CD4-positive, alpha-beta T cell (primary cell): ENCODE measurements around the gene SPACA9. TPM values are rescaled to one million over a fixed set of nuclear protein-coding genes. Genes with fewer than 3 reads are reported as not detected.
A peak's percentile ranks its signal among the peaks of the same experiment; 100 is the strongest.

ENCODE experiments used
- ATAC-seq: fragments of 200-7000 bp; cut with Tn5 transposase; one replicate; pipeline ENCODE4 v1.10.0; 2022; ENCODE audit warnings: mild to moderate bottlenecking; ENCODE audit not compliant: poor library complexity
- CTCF ChIA-PET: fragments of 350-600 bp; sonication (Branson Sonifier 250); formaldehyde crosslinking; loops from one replicate; lab custom pipeline; 2021; ENCODE audit warnings: antibody characterized with exemption, inconsistent platforms; lab: Charles Lee
- POLR2A ChIA-PET: fragments of 350-600 bp; sonication (Branson Sonifier 250); formaldehyde crosslinking; loops from one replicate; lab custom pipeline; 2021; ENCODE audit warnings: antibody characterized with exemption, inconsistent platforms; lab: Charles Lee
- DNase-seq, 14 experiments: peaks; one replicate each; pipeline ENCODE4 v3.0.0-alpha.2; 2013 to 2020; ENCODE audit warnings: mixed read lengths in 2 of 14
- H3K27ac ChIP-seq, 2 donors: one replicate each; pipeline versions ENCODE4 v1.5.1 to v1.7.0; 2013; ENCODE audit warnings: low read length in 2 of 2, low read depth in 1 of 2, mild to moderate bottlenecking in 1 of 2
- H3K27me3 ChIP-seq, 2 experiments: 1 replicate in 1 of 2; 2 replicates in 1 of 2; pipeline versions ENCODE4 v1.6.1 to v1.7.0; 2013; ENCODE audit warnings: low read length in 2 of 2, control low read depth in 1 of 2, mild to moderate bottlenecking in 1 of 2, moderate library complexity in 1 of 2; ENCODE audit not compliant: insufficient read depth in 2 of 2, control insufficient read depth in 1 of 2
- H3K36me3 ChIP-seq: one replicate; pipeline ENCODE4 v1.6.1; 2013; ENCODE audit warnings: low read length, control low read depth; ENCODE audit not compliant: insufficient read depth
- H3K4me1 ChIP-seq: one replicate; pipeline ENCODE4 v1.6.1; 2013; ENCODE audit warnings: low read length, control low read depth; ENCODE audit not compliant: insufficient read depth
- H3K4me3 ChIP-seq: one replicate; pipeline ENCODE4 v1.5.1; 2013; ENCODE audit warnings: mild to moderate bottlenecking, low read length, moderate library complexity
- H3K9me3 ChIP-seq, 2 experiments: 1 replicate in 1 of 2; 2 replicates in 1 of 2; pipeline versions ENCODE4 v1.6.1 to v1.7.0; 2013; ENCODE audit warnings: low read length in 2 of 2, mild to moderate bottlenecking in 2 of 2, control low read depth in 1 of 2, moderate library complexity in 1 of 2; ENCODE audit not compliant: control insufficient read depth in 1 of 2, insufficient read depth in 1 of 2
- H3K27ac Mint-ChIP-seq: one replicate; pipeline ENCODE4 v1.8.0; 2020; ENCODE audit warnings: mixed read lengths
- H3K27me3 Mint-ChIP-seq: one replicate; pipeline ENCODE4 v1.8.0; 2021; ENCODE audit warnings: mixed read lengths
- H3K36me3 Mint-ChIP-seq: one replicate; pipeline ENCODE4 v1.8.0; 2021; ENCODE audit warnings: low read depth, mixed read lengths
- H3K4me1 Mint-ChIP-seq: one replicate; pipeline ENCODE4 v1.8.0; 2021; ENCODE audit warnings: low read depth, mixed read lengths
- H3K4me3 Mint-ChIP-seq: one replicate; pipeline ENCODE4 v1.8.0; 2020; ENCODE audit warnings: mild to moderate bottlenecking, mixed read lengths
- H3K9me3 Mint-ChIP-seq: one replicate; pipeline ENCODE4 v1.8.0; 2020; ENCODE audit warnings: mixed read lengths
- intact Hi-C, 2 experiments: fragments of 100-400 bp; cut with DNase I in 1 of 2; cut with micrococcal nuclease in 1 of 2; formaldehyde crosslinking; loops; one replicate each; pipeline versions ENCODE4 v1.15.1 to v1.9.0; 2023 to 2025; cut with DNase I, micrococcal nuclease
- polyA plus RNA-seq, 2 donors: library from polyadenylated mRNA; unstranded; fragments of 120-200 nt; gene quantifications; one replicate each; pipeline ENCODE4 v1.2.1, GENCODE V29; 2013
- total RNA-seq, 174 experiments: library from RNA in 2 of 174; stranded (reverse) in 2 of 174; gene quantifications; one replicate each; pipeline ENCODE4 v1.2.3 and lab custom pipeline; 2021 to 2026
- TF ChIP-seq, protein P1 (sequence below): fragments of 200-600 bp; IDR thresholded peaks from one replicate; pipeline ENCODE4 v1.8.0; 2022; ENCODE audit warnings: antibody characterized with exemption, mild to moderate bottlenecking

SPACA9 gene
- total RNA-seq (under 1 TPM; 0.52 to 0.92 TPM), total RNA-seq (lab: John Stamatoyannopoulos, UW) (0.16 to 3.7 (median 1.5) reads per million in 172 experiments)
- polyA plus RNA-seq (2013, experiment 1 of 2): 1.1 TPM
- polyA plus RNA-seq (2013, experiment 2 of 2): 1.1 TPM

DNA sequence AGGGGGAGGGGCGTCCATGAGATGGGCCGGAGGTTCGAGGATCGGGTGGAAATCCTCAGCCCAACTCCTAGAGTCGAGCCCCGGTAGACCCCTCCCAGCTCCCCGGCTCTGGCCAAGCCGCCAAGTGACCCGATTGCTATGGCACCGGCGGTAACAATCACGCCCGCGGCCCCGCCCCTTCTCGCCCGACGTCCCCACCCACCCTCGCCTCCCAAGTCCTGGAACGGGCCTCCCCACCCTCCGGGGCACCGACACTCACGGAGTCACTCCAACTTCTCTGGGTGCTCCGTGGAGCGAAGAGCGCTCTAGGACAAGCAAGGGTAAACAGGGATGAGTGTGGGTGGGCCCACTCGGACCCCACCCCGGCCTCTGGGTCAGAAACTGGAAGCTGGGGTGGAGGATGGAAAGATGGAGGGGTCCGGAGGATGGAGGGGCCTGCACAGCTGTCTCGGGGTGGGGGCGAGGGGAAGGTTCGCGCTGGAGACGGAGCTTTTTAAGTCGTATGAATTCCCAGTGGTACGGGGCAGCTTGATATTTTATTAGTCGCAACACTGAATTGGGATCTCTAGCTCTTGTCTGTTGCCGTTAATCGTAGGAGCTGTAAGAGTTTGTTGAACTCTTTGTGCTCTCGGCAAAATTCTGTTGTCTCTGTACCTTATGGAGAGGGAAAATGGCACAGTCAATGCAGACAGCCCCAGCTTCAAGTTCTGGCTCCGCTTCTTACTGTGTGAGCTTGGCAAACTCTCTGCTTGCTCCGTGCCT lies at the start of gene SPACA9:
Gene SPACA9, plus strand, starts transcription at position 204 of the 762 bp plus-strand sequence. CDS start 5,050 bp downstream, outside the sequence.
- DNase-seq (peak in 8 of 14 experiments; percentile 5 to 57 (median 26)), ATAC-seq (peak; percentile 28)
- H3K27ac ChIP-seq: peak within 1 kb of the TSS in 1 of 2 donors; percentile 44
- POLR2A ChIA-PET: interaction anchor here (0.6 to 1.4 kb wide), 2 partner anchors 23 to 30 kb away, joined by 3 read pairs; no protein-coding TSS in a partner anchor
- CTCF ChIA-PET: interaction anchor here (0.8 to 1.8 kb wide), 2 partner anchors 23 to 799 kb away, joined by 3 to 7 read pairs; partner anchors contain the start of gene MED27
- peaks cover 5% of the 10 kb centered on the region for H3K36me3 Mint-ChIP-seq
- H3K27ac Mint-ChIP-seq: peak within 1 kb of the TSS; percentile 90
- no peaks in the 10 kb centered on the region for H3K36me3 ChIP-seq
- peak within 1 kb of the TSS; percentile 93 for H3K4me3 Mint-ChIP-seq
- H3K27me3 Mint-ChIP-seq: no peaks in the 10 kb centered on the region
- no peaks in the 10 kb centered on the region for H3K27me3 ChIP-seq
- intact Hi-C loops: loop anchor here in 1 of 2 experiments (1.0 to 5.0 kb wide), 4 partner anchors 66 to 800 kb away; partner anchors contain the start of genes GTF3C4, GTF3C5, MED27 and TSC1
- peaks cover 20% of the 10 kb centered on the region for H3K4me1 ChIP-seq
- H3K4me3 ChIP-seq: peak within 1 kb of the TSS; percentile 98
- no peaks in the 10 kb centered on the region for H3K9me3 Mint-ChIP-seq
- H3K4me1 Mint-ChIP-seq: peaks cover 13% of the 10 kb centered on the region
- H3K9me3 ChIP-seq: no peaks in the 10 kb centered on the region
- TF ChIP-seq, protein P1, sequence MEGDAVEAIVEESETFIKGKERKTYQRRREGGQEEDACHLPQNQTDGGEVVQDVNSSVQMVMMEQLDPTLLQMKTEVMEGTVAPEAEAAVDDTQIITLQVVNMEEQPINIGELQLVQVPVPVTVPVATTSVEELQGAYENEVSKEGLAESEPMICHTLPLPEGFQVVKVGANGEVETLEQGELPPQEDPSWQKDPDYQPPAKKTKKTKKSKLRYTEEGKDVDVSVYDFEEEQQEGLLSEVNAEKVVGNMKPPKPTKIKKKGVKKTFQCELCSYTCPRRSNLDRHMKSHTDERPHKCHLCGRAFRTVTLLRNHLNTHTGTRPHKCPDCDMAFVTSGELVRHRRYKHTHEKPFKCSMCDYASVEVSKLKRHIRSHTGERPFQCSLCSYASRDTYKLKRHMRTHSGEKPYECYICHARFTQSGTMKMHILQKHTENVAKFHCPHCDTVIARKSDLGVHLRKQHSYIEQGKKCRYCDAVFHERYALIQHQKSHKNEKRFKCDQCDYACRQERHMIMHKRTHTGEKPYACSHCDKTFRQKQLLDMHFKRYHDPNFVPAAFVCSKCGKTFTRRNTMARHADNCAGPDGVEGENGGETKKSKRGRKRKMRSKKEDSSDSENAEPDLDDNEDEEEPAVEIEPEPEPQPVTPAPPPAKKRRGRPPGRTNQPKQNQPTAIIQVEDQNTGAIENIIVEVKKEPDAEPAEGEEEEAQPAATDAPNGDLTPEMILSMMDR: no peak

DNA sequence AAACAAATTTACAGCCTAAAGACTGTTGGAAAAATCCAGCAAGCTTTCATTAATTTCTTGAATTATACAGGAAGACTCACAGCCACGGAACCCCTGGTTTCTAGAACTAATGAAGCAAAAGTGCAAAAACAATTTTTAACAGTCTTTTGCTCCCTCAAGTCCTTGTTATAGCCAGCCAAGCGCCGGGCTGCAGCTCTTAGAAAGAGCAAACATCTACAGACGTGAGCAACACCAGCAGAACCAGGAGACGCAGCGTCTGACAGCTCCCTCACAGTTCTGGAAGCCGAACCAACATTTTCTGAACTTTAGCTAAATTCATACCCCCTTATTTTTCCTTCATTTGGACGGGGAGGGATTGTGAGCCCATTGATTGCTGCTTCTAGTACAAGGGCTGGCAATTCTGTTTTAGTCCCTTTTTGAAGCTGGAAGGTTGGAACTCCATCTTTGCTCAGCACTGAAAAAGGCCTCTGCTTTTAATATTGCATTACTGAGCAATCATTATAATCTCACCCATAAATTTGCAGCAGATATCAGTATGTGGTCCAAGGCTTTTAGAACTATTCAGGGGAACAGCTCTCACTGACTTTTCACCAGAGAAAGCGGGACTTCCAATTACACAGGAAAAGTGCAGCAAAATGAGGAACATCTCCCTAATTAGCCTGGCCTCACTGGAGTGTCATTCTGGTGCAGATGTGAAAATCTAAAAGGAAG lies 46.4 kb upstream of the SPACA9 start:
- H3K4me1 Mint-ChIP-seq: no peaks in the 10 kb centered on the region
- no peak overlapping the region for H3K27ac ChIP-seq
- ATAC-seq: no peak
- no peaks in the 10 kb centered on the region for H3K36me3 Mint-ChIP-seq
- no peaks in the 10 kb centered on the region for H3K4me1 ChIP-seq
- ChIA-PET CTCF (no interaction called here), POLR2A (no interaction called here)
- DNase-seq: no peak
- H3K27ac Mint-ChIP-seq: no peak overlapping the region
- peaks cover 0 to 3% of the 10 kb centered on the region in 2 experiments for H3K9me3 ChIP-seq
- H3K27me3 Mint-ChIP-seq: peaks cover 20% of the 10 kb centered on the region
- no peak overlapping the region for H3K4me3 Mint-ChIP-seq
- H3K9me3 Mint-ChIP-seq: no peaks in the 10 kb centered on the region
- TF ChIP-seq, protein P1: no peak
- no peaks in the 10 kb centered on the region for H3K36me3 ChIP-seq
- intact Hi-C loops: no loop called here
- no peak overlapping the region for H3K4me3 ChIP-seq
- no peaks in the 10 kb centered on the region for H3K27me3 ChIP-seq

DNA sequence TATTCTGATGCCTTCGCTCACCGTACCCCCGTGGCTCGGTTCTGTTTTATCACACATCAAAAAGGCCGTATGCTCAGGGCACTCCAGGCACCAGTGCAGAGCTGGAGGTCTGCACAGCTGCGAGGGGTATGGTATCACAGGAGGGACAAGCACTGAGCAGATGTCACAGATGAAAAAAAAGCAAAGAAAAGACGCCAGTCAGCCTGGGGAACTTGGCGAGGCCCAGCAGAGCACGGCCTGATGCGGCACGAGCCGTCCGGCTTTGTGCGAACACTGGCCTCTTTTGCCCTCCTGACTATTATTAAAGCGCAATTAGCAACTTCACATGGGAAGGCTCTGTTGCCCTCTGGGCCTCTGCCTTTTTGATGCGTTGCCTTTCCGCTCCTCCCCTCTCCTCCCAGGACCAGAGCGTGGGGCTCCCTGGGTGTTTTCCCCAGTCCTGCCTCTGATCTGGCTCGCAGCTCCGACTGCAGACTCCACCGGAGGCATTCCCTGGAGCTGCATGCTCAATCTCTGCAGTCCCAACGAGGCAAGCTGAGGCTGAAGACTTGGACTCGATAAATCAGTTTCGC lies 45.1 kb upstream of the SPACA9 start:
- no peak overlapping the region for H3K4me3 ChIP-seq
- Mint-ChIP-seq H3K9me3 (no peaks in the 10 kb centered on the region), H3K27me3 (peaks cover 11% of the 10 kb centered on the region), H3K36me3 (no peaks in the 10 kb centered on the region), H3K27ac (no peak overlapping the region), H3K4me1 (no peaks in the 10 kb centered on the region), H3K4me3 (no peak overlapping the region)
- ATAC-seq (no peak), DNase-seq (no peak)
- POLR2A ChIA-PET: no interaction called here
- no peaks in the 10 kb centered on the region for H3K36me3 ChIP-seq
- CTCF ChIA-PET: no interaction called here
- TF ChIP-seq, protein P1: no peak
- H3K27ac ChIP-seq: no peak overlapping the region
- no peaks in the 10 kb centered on the region for H3K27me3 ChIP-seq
- H3K4me1 ChIP-seq: no peaks in the 10 kb centered on the region
- no peaks in the 10 kb centered on the region for H3K9me3 ChIP-seq
- intact Hi-C loops: no loop called here
